HG03280 (cell line): ENCODE measurements around the gene SUSD6.
"Not testable (repeated sequence)": the region's sequence is repeated elsewhere in the genome, so short reads cannot be mapped to it uniquely, and the experiment has no call there.

Experiments
- ATAC-seq: cut with Tn5 transposase; IDR thresholded peaks from one replicate; pipeline ENCODE4 v1.9.1; 2021; ENCODE audit warnings: mild to moderate bottlenecking, moderate library complexity; ENCODE audit not compliant: unreplicated experiment

SUSD6 gene

GRCh38 chr14:69647213-69647612 lies 35.8 kb downstream of the SUSD6 start:
- ATAC-seq, result no peak

GRCh38 chr14:69647642-69648041 lies 36.2 kb downstream of the SUSD6 start:
- not testable (repeated sequence) for ATAC-seq

GRCh38 chr14:69648480-69649451 lies 37.4 kb downstream of the SUSD6 start:
- ATAC-seq, result peak; percentile 41

- ATAC-seq, result no peak
Observed at GRCh38 chr14:69650948-69651369, 39.6 kb downstream of the SUSD6 start.

GRCh38 chr14:69651664-69652063 lies 40.3 kb downstream of the SUSD6 start:
- no peak for ATAC-seq

- ATAC-seq, result no peak
Observed at GRCh38 chr14:69652942-69653684, 41.7 kb downstream of the SUSD6 start.

GRCh38 chr14:69654116-69654515 lies 42.7 kb downstream of the SUSD6 start:
- ATAC-seq, result no peak

- no peak for ATAC-seq
Observed at GRCh38 chr14:69657950-69658355, 46.6 kb downstream of the SUSD6 start.

GRCh38 chr14:69658664-69659261 lies 47.4 kb downstream of the SUSD6 start:
- ATAC-seq, result no peak

GRCh38 chr14:69660344-69661193 lies 49.2 kb downstream of the SUSD6 start:
- no peak for ATAC-seq

- no peak for ATAC-seq
Observed at GRCh38 chr14:69661194-69661537, 49.8 kb downstream of the SUSD6 start.

- ATAC-seq, result no peak
Observed at GRCh38 chr14:69662636-69663299, 51.4 kb downstream of the SUSD6 start.

- no peak for ATAC-seq
Observed at GRCh38 chr14:69663300-69663643, 51.9 kb downstream of the SUSD6 start.

- ATAC-seq, result no peak
Observed at GRCh38 chr14:69664265-69664664, 52.9 kb downstream of the SUSD6 start.

- ATAC-seq, result no peak
Observed at GRCh38 chr14:69664865-69665526, 53.6 kb downstream of the SUSD6 start.

- no peak for ATAC-seq
Observed at GRCh38 chr14:69665631-69666030, 54.2 kb downstream of the SUSD6 start.

GRCh38 chr14:69666112-69666511 lies 54.7 kb downstream of the SUSD6 start:
- ATAC-seq, result no peak

GRCh38 chr14:69666690-69667211 lies 55.4 kb downstream of the SUSD6 start:
- ATAC-seq, result no peak

- ATAC-seq, result peak; percentile 39
Observed at GRCh38 chr14:69667938-69668335, 56.5 kb downstream of the SUSD6 start.
